Type B pancreatic cell (in vitro differentiated cells): ENCODE measurements around the gene VPS37D. TPM values are rescaled to one million over a fixed set of nuclear protein-coding genes. Genes with fewer than 3 reads are reported as not detected.

ENCODE experiments used
- DNase-seq: peaks from one replicate; pipeline ENCODE4 v3.0.0; 2021; ENCODE audit warnings: mixed read lengths; ENCODE audit not compliant: unreplicated experiment; ENCODE audit errors: extremely low spot score
- H3K27ac Mint-ChIP-seq: 2 replicates; pipeline ENCODE4 v1.8.0; 2021; ENCODE audit warnings: mild to moderate bottlenecking, mixed read lengths
- H3K27me3 Mint-ChIP-seq: 2 replicates; pipeline ENCODE4 v1.8.0; 2021; ENCODE audit warnings: mixed read lengths
- H3K36me3 Mint-ChIP-seq: 2 replicates; pipeline ENCODE4 v1.8.0; 2021; ENCODE audit warnings: mixed read lengths
- H3K4me1 Mint-ChIP-seq: one replicate; pipeline ENCODE4 v1.8.0; 2021; ENCODE audit warnings: mixed read lengths; ENCODE audit not compliant: unreplicated experiment
- H3K4me3 Mint-ChIP-seq: 2 replicates; pipeline ENCODE4 v1.8.0; 2021; ENCODE audit warnings: mild to moderate bottlenecking, mixed read lengths
- H3K9me3 Mint-ChIP-seq: 2 replicates; pipeline ENCODE4 v1.8.0; 2021; ENCODE audit warnings: mixed read lengths
- CTCF ChIP-seq: fragments of 200-600 bp; sonication (generic); conservative IDR thresholded peaks from 2 replicates; pipeline ENCODE4 v1.5.0; 2021; ENCODE audit warnings: antibody characterized with exemption, mild to moderate bottlenecking
- total RNA-seq: library from RNA; stranded (reverse); gene quantifications from 2 replicates; pipeline ENCODE4 v1.2.1, GENCODE V29; 2021; ENCODE audit warnings: low replicate concordance

The VPS37D gene
- total RNA-seq, 1 donor from 2014 or later: 12.9 TPM

DNA sequence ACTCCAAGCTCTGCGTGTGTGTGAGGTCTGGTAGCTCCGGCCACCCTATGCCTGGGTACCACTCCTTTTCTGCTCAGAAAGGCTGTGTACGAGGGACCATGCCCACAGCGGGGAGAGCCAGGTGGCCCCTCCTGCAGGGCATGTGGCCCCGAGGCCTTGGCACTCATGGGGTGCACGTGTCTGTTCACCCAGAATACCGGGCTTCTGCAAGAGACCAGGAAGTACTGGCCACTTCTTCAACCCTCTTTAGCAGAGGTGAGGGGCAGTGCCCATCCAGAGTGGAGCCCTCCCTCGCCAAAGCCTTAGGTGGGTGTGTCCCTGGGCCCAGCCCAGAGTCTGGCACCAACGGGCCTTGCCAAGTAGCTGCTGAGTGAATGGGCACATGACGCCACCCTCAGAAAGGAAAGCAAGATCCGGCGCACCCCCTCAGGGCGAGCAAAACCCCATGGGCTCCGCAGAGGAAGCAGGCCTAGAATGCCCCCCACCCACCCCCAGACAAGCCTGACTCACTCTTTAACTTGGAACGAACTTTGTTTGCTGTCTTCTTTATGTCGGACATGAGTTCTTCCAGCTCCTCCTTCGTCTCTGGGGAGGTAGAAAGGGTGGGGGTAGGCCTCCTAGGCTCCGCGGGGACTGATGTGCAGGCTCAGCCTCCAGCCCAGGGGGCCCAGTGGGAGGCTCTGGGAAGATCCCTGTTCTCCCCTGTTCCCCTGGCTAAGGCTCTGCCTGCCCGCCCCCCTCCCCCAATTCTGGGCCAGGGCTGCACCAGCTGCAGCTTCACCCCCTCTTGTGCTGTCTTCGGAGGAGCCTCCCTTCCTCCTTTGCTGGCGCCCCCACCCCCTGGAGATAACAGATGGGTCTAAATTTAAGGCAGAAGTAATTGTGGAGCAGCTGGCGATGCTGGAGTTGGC, 37.3 kb downstream of the VPS37D start:
- no peak for DNase-seq
- no peak for TF ChIP-seq CTCF
- no peaks in the 10 kb centered on the region for H3K9me3 Mint-ChIP-seq
- peaks cover 10% of the 10 kb centered on the region for H3K4me1 Mint-ChIP-seq
- H3K27ac Mint-ChIP-seq: no peak overlapping the region
- H3K36me3 Mint-ChIP-seq: peaks cover 9% of the 10 kb centered on the region
- no peak overlapping the region for H3K4me3 Mint-ChIP-seq
- no peaks in the 10 kb centered on the region for H3K27me3 Mint-ChIP-seq

DNA sequence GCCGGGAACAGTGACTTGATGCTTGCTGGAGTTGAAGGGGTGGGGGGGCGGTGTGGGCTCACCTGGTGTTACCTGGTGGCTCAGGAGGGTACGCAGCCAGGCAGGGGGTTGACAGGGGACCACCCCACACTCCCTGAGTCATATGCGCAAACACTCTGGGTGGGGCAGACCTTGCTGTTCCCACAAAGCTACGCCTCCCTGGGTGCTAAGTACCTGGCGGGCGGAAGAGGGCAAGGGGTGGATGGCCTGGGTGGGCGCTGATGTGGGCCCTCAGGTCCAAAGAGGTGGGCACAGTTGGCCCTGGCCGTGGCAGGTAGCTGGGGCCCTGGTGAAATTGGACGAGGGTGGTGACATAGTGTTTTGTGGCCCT, 37.9 kb downstream of the VPS37D start:
- no peak for TF ChIP-seq CTCF
- no peak for DNase-seq
- Mint-ChIP-seq H3K27ac (no peak overlapping the region), H3K9me3 (no peaks in the 10 kb centered on the region), H3K4me3 (no peak overlapping the region), H3K27me3 (no peaks in the 10 kb centered on the region), H3K4me1 (peaks cover 10% of the 10 kb centered on the region), H3K36me3 (peaks cover 9% of the 10 kb centered on the region)

- TF ChIP-seq CTCF: no peak
- no peak for DNase-seq
- Mint-ChIP-seq H3K4me3 (no peak overlapping the region), H3K4me1 (peaks cover 9% of the 10 kb centered on the region), H3K9me3 (no peaks in the 10 kb centered on the region), H3K27me3 (no peaks in the 10 kb centered on the region), H3K27ac (no peak overlapping the region), H3K36me3 (peaks cover 9% of the 10 kb centered on the region)
These were observed 38.8 kb downstream of the VPS37D start for GRCh38 chr7:73706126-73707044.

DNA sequence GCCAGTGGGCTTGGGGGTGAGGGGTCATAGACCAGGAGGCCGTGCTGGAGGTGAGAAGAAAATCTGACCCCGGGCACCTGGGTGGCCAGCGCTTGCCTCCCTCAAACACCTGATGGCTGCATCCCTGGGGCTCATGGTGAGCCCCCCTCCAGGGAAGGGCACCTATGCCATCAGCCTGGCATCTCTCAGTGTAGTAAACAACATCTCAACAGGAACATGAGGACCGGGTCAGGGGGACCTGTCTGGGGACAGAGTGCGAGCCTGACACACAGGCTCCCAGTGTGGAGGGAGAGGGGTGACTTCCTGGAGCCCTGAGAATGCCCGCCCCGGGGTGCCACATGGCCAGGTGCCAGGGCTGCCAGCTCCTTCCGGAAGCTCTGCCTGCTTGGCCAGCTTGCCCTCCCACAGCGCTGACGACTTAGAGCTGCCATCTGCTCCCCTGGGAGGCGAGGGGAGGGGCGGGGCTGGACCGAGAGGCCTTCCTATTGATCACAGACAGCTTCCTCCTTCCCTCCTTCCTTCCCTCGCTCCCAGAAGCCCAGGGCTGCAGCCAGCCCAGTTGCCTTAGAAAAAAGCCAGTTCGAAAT, 39.5 kb downstream of the VPS37D start:
- Mint-ChIP-seq H3K27me3 (no peaks in the 10 kb centered on the region), H3K27ac (no peak overlapping the region), H3K9me3 (no peaks in the 10 kb centered on the region), H3K4me3 (no peak overlapping the region), H3K4me1 (peaks cover 3% of the 10 kb centered on the region), H3K36me3 (peaks cover 2% of the 10 kb centered on the region)
- no peak for TF ChIP-seq CTCF
- DNase-seq: no peak

DNA sequence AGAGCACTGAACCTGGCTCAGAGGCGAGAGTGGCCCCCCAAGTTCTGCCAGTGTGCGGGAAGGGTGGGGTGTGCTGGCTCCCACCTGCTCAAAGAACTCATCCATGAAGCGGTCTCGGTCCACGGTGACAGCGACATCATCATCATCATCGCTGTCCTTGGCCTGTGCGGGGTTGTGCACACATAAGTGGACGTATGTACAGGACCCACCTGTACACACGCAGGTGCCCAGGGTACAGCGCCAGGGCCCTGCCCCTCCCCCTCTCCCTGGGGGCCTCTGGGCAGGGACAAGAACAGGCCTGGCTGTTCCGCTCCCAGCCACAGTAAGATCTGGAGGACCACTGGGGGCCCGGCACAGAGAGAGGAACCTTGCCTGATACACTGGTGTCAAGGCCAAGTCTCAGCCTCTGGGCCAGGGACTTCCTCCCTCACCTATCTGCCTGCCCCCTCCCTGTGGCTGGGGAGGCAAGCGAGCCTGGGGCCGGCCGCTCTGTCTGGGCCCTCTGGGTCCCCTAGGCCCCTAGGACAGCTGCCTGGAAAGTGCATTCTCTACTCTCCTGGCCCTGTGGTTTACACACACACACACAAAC, 41.4 kb downstream of the VPS37D start:
- Mint-ChIP-seq H3K27me3 (no peaks in the 10 kb centered on the region), H3K36me3 (no peaks in the 10 kb centered on the region), H3K9me3 (no peaks in the 10 kb centered on the region), H3K4me1 (no peaks in the 10 kb centered on the region), H3K4me3 (no peak overlapping the region), H3K27ac (no peak overlapping the region)
- DNase-seq: no peak
- no peak for TF ChIP-seq CTCF
